ENCODE measurements around the gene PSMB7. TPM values are rescaled to one million over a fixed set of nuclear protein-coding genes. Genes with fewer than 3 reads are reported as not detected.

The PSMB7 gene
- 133 and 144 TPM in 2 replicates for total RNA-seq

GRCh38 chr9:124415102-124415851, at the start of gene PSMB7:
Gene PSMB7, minus strand, starts transcription at chr9:124415442. Its CDS starts 17 bp downstream, at chr9:124415425.

GRCh38 chr9:124450241-124450924, 35.1 kb upstream of the PSMB7 start, which contains the start of gene ADGRD2:
Gene ADGRD2, plus strand, starts transcription at chr9:124450451. Its CDS starts 1,216 bp downstream, at chr9:124451667.

Other genes starting within 250 kb of the PSMB7 start
- 13.2 and 15.9 TPM in 2 replicates for gene NEK6, start 157.5 kb downstream of the PSMB7 start, total RNA-seq
- 0.21 TPM in 1 of 2 replicates, not detected in the other for gene ADGRD2, start 35.0 kb upstream of the PSMB7 start, total RNA-seq
- gene NR5A1, start 92.0 kb upstream of the PSMB7 start, total RNA-seq = 0.21 TPM in 1 of 2 replicates, not detected in the other